PFSK-1 (cell line): ENCODE results near the gene ARHGAP28.

ENCODE experiments used
- POLR2AphosphoS5 ChIP-seq: IDR thresholded peaks from 2 replicates; pipeline ENCODE4 v1.6.1; 2012; ENCODE audit warnings: low read depth, mild to moderate bottlenecking, control low read depth, low read length, moderate library complexity
- REST ChIP-seq, 2 experiments: IDR thresholded peaks; 2 replicates each; pipeline versions ENCODE4 v1.6.1 to v1.8.0; 2011 to 2012; ENCODE audit warnings: low read depth in 2 of 2, low read length in 2 of 2, control low read depth in 1 of 2, inconsistent platforms in 1 of 2, mild to moderate bottlenecking in 1 of 2, moderate library complexity in 1 of 2; ENCODE audit not compliant: insufficient read depth in 1 of 2
- SIN3A ChIP-seq: IDR thresholded peaks from 2 replicates; pipeline ENCODE4 v1.6.1; 2012; ENCODE audit warnings: mild to moderate bottlenecking, low read length, moderate library complexity, borderline replicate concordance; ENCODE audit not compliant: insufficient read depth
- TAF1 ChIP-seq: IDR thresholded peaks from 2 replicates; pipeline ENCODE4 v1.6.1; 2012; ENCODE audit warnings: low read length, control low read depth, borderline replicate concordance; ENCODE audit not compliant: insufficient read depth

DNA sequence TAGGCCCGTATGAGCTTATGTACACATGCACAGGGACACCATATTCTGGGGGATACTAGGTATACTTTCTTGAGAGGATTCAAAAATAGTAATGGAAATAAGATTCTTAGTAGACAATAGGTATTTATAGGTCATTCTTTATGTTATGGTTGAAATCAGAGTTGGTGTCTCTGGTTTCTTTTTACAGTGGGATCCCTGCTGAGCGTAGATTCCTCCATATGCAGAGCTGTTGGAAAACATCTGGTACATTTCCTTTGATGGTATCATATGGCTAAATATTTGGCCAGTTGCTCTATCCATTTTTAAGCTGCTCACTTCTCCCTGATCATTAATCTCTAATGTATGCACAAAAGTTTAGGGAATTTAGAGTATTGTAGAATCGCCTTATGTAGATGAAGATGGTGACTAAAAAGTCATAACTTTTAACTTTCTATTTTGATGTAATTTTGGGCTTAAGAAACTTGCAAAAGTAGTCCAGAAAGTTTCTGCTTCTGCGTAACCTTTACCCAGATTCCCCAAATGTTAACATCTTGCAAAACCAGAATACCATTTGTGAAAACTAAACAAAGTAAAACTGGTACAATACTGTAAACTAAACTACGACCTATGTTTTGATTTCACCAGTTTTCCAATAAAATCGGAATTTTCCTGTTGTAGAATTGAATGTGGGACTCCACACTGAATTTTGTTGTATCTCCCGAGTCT, 5.4 kb downstream of the ARHGAP28 start:
- no peak for TF ChIP-seq POLR2AphosphoS5
- no peak for TF ChIP-seq SIN3A
- TF ChIP-seq TAF1, result no peak
- no peak for TF ChIP-seq REST (IDR thresholded peaks at IDR 0.05; ENCODE audit: insufficient read depth in 1 of 2, low read depth in 2 of 2, low read length in 2 of 2)
